Fibroblast of skin of left biceps (primary cell): Measurements from ENCODE around the gene SLCO1A2.

ENCODE experiments used
- DNase-seq, 2 experiments: peaks; one replicate each; pipeline ENCODE4 v3.0.0-alpha.2; 2013; ENCODE audit warnings: low read depth in 2 of 2

The SLCO1A2 gene

GRCh38 chr12:21328578-21328977 lies 6.1 kb downstream of the SLCO1A2 start:
- DNase-seq, result no peak

GRCh38 chr12:21324551-21324950 lies 10.2 kb downstream of the SLCO1A2 start:
- DNase-seq, result no peak

GRCh38 chr12:21323736-21324135 lies 11.0 kb downstream of the SLCO1A2 start:
- DNase-seq, result no peak

- no peak for DNase-seq
Measured at GRCh38 chr12:21308785-21309184, 25.9 kb downstream of the SLCO1A2 start.

GRCh38 chr12:21305661-21306060 lies 29.1 kb downstream of the SLCO1A2 start:
- no peak for DNase-seq

GRCh38 chr12:21300632-21301031 lies 34.1 kb downstream of the SLCO1A2 start:
- DNase-seq, result no peak

- DNase-seq, result no peak
Measured at GRCh38 chr12:21296751-21297406, 37.8 kb downstream of the SLCO1A2 start.

- DNase-seq, result no peak
Measured at GRCh38 chr12:21296348-21296747, 38.4 kb downstream of the SLCO1A2 start.

- no peak for DNase-seq
Measured at GRCh38 chr12:21294176-21294575, 40.5 kb downstream of the SLCO1A2 start.

- DNase-seq, result no peak
Measured at GRCh38 chr12:21292111-21292510, 42.6 kb downstream of the SLCO1A2 start.

- DNase-seq, result no peak
Measured at GRCh38 chr12:21289698-21290097, 45.0 kb downstream of the SLCO1A2 start.

- no peak for DNase-seq
Measured at GRCh38 chr12:21276826-21277225, 57.9 kb downstream of the SLCO1A2 start.

GRCh38 chr12:21265932-21266331 lies 68.8 kb downstream of the SLCO1A2 start:
- DNase-seq, result no peak

GRCh38 chr12:21264232-21264631 lies 70.5 kb downstream of the SLCO1A2 start:
- DNase-seq, result no peak

GRCh38 chr12:21257172-21257571 lies 77.5 kb downstream of the SLCO1A2 start:
- no peak for DNase-seq

- DNase-seq, result no peak
Measured at GRCh38 chr12:21252070-21252469, 82.6 kb downstream of the SLCO1A2 start.

- DNase-seq, result no peak
Measured at GRCh38 chr12:21248679-21249078, 86.0 kb downstream of the SLCO1A2 start.

- no peak for DNase-seq
Measured at GRCh38 chr12:21239866-21240265, 94.9 kb downstream of the SLCO1A2 start.

- no peak for DNase-seq
Measured at GRCh38 chr12:21234395-21234794, 100.3 kb downstream of the SLCO1A2 start.

- DNase-seq, result no peak
Measured at GRCh38 chr12:21223930-21224329, 110.8 kb downstream of the SLCO1A2 start.

- no peak for DNase-seq
Measured at GRCh38 chr12:21221778-21222177, 112.9 kb downstream of the SLCO1A2 start.

- DNase-seq, result no peak
Measured at GRCh38 chr12:21221072-21221471, 113.6 kb downstream of the SLCO1A2 start.

GRCh38 chr12:21220266-21220665 lies 114.5 kb downstream of the SLCO1A2 start:
- DNase-seq, result no peak

- no peak for DNase-seq
Measured at GRCh38 chr12:21219206-21219605, 115.5 kb downstream of the SLCO1A2 start.
